HL-60/S4 (cell line): ENCODE measurements around the gene CLINT1.

Source experiments
- in situ Hi-C: fragments of 300-500 bp; cut with MboI; formaldehyde crosslinking; loops from 2 replicates; pipeline ENCODE4 v1.14.3; 2022; ENCODE audit warnings: low sequenced_read_pairs

Gene CLINT1

DNA sequence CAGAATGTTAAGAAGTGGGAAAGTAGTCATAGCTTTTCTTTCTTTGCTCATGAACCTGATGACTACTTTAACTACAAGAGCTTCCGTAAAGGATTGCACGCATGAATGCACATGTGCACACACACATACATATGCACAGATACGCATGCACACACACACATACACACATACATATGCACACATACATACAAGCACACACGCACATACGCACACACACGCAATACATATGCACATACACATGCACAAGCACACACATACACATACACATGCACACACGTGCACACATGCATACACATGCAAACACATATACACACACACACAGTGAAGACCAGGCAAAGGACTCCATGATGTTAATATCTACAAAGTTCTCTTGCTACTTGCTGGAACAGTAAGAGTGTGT, 92.5 kb downstream of the CLINT1 start:
- in situ Hi-C loops, result loop anchor here (25.0 kb wide), 1 partner anchor 1346 kb away; no protein-coding TSS in a partner anchor

DNA sequence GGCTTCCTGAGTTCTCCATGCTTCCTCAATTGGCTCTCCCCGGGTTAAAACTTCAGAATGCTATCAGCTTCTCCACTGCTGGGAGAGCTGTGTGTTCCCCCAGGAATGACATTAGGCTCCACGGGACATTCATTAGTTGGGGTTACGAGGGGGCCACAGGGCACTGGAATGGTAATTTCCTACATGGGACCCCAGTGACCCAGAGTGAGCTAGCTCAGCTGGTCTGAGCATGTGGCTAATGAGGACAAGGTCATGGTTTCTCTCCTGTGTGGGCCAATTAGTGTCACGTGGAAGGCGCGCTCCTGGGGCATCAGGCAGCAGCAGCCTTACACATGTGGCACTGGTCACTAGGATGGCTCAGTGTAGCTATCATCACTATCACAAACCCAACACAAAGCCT, 94.4 kb downstream of the CLINT1 start:
- in situ Hi-C loops, result loop anchor here (25.0 kb wide), 1 partner anchor 1348 kb away; no protein-coding TSS in a partner anchor

DNA sequence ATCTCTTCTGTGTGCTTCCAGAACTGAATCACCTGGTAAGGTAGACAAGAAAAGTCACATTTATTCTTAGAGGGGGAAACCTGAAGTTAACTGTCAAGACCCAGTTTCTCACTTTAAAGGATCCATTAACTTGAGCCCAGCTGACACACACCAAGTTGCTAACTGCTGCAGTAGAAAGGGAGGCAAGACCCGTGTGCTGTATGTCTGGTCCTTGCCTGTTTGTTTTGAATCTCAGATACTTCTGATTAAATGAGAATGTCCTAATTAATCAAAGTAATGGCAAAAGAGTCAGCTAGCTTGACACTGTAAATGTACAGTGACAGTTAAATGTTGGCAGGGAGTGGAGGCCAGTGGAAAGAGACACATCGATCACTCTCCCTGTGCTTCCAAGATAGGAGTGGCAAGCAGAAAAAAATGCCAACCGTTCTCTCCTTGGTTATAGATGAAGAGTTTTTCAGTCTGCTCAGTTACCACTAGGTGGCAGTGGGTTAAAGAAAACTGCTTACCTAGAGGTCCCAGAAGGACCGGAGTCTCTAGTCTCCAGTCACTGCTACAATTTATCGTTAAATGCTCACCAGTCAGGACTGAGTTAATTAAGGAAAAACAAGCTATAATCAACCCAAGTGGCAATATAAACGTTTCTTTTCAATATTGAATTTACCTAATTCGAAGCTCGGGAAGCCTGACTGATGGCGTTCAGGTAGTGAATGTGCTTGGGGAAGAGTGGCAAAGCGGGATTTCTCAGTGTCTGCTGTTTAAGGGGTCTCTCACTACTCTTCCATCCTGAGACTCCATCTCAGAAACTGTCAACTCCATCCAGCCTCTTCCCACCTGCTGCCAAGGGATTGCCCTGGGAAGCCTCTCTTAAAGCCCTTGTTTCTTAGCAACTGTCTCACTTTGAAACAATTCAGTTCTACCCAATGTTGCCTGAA, 97.0 kb downstream of the CLINT1 start:
- in situ Hi-C loops, result loop anchor here (25.0 kb wide), 1 partner anchor 1350 kb away; no protein-coding TSS in a partner anchor

DNA sequence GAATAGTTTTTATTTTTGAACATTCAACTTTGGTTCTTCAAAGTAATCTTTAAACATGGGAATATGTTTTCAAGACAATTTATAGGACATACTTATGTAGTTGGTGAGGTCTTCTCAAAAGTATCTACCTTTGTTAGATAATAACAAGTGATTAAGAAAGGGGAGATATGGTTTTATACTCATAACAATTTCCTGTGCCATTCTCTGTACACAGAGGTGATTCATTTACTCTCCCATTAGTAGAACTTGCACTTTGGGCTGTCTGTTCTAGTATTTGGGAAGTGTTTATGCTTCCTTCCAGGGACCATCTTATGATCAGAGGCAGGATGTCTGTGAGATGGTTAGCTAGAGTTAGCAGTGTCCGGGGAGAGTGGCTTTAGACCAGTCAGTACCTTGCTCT, 100.2 kb downstream of the CLINT1 start:
- in situ Hi-C loops, result loop anchor here (25.0 kb wide), 1 partner anchor 1354 kb away; no protein-coding TSS in a partner anchor

DNA sequence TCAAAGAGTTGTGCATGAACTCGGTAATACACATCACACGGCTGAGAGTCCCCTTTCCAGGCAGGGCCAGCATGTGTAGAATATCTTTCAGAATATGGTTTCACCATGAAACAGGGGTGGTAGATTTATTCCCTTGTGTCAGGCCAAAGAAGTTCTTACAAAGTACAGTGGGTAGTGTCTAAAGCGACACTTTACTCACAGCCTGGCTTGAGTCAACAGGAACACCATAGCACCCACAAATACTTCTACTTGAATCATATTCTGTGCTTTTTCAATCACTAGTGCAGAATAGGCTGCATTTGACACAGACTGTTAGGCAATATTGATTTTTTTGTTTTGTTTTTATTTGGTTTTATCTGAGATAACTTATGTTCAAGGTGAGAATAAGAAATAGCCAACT, 102.8 kb downstream of the CLINT1 start:
- in situ Hi-C loops, result loop anchor here (25.0 kb wide), 1 partner anchor 1356 kb away; no protein-coding TSS in a partner anchor

DNA sequence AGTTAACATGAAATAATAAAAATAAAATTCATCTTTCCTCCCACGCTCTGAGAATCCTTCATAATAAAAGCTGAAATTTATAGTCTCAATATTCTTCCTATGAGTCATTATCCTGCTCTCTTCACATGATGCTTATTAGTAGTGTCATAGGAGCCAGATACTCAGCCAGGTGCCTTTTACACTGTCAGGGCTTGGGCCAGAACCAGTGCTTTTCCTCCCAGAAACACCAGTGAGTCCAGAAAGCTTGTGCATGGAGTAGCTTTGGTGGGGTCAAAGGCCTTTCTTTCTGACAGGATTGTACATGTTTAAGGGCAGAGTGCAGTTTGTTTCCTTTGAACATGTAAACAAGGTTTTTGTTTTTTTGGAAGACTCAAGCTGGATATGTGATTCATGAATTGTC, 108.6 kb downstream of the CLINT1 start:
- in situ Hi-C loops, result loop anchor here (25.0 kb wide), 1 partner anchor 1362 kb away; no protein-coding TSS in a partner anchor

DNA sequence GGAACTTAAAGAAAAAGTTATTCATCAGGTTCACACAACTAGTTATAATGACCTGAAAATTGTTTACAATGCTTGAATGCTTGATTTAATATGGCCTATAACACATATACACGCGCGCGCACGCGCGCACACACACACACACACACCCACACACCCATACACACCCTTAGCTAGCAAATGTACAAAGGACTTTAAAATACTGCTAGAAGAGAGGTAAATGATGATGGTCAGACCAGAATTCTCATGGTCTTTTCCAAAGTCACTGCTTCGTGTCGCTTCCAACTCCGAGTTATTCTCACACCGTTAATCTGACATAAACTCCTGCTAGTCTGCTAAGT, 109.5 kb downstream of the CLINT1 start:
- in situ Hi-C loops, result no loop called here

DNA sequence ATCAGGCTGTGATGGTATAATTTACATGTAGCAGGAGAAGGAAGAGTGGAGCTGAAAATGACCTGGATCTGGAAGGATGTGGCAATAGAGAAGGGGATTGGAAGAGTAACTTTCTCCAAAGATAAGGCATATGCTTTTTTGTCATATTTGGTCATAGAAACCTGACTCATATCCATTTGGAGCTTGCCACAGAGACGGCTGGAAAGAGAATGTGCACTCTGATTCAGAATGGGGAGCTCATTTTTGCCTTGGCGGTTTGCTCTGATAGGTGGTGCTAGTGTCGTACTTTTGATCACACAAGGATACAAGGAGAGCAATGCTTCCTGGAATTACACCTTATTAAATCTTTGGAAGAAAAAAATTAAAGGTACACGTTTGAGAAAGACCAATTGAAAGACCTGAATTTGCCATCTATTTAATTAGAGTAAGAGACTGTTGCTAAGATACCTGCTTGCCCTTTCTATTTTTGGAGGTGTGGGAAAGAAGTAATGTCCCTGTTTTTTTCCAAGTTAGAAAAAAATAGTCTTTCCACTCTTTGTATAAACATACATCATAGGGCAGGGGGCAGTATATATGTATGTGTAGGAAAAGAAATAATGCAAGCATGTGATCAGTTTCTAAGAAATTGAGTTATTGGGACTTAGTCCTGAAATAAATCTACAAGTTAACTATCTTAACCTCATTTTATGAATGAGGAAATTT, 110.0 kb downstream of the CLINT1 start:
- in situ Hi-C loops, result no loop called here

DNA sequence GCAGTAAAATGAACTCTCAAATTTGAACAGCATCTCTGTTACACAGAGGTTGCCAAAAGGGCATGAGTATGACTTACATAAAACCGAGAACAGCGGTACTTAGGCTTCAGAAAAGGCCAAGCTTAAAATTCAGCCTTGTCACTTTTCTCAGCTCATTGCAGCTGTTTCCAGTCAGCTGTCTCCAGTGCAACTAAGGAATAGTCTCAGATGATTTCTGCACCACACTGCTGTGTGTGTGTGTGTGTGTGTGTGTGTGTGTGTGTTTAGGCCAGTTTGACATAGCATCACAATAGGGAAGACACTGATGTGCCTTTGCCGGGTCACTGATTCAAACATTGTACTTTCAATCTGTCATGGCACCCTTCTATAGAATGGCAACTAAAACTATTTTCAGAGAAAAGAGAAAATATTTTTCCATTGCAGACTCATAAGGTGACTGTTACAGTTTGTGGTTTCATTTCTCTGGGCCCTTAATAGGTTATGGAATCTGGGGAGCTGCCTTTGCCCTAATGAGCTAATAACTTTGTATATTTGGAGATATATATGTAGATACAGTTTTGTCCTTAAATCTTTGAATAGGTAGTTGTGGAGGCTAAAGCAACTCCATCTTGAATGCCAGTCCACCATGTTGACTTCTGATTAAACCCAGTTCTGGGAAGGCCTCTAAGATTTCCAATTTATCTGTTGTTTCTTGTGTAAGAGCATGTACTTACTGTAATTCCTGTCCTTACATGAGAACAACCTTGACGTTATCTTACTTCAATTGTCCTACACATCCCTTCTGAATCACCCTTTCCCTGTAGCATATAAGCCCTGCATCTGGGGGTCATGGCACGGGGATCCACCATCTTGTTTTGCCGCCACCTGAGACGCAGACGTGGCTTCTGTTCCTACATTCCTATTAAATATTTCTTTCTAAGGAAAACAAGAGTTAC, 110.9 kb downstream of the CLINT1 start:
- in situ Hi-C loops, result no loop called here

DNA sequence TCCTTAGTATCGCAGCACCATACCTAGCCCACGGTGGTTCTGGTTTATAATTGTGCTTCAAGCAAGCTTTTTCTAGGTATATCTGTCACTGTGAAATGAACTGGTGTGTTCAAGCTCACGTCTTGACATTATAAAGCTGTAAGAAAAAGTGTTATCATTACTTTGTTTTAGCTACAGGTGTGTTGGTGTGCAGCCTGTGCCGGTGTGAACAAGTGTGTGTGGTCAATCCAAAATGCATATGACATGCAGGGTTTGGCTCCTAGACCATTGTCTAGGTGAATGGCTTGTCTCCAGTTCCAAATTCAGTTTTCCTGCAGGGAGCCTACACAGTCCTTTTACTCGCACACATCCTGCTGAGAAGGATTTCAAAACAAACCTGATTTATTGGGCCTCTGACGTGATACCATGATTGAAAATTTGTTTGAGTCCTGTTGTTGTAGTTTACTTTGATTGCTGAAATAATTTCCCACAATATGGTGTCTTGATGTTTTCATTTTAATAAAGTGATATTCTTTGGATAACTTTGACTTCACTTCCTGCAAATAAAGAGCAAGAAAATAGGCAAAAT, 111.7 kb downstream of the CLINT1 start:
- in situ Hi-C loops, result no loop called here

DNA sequence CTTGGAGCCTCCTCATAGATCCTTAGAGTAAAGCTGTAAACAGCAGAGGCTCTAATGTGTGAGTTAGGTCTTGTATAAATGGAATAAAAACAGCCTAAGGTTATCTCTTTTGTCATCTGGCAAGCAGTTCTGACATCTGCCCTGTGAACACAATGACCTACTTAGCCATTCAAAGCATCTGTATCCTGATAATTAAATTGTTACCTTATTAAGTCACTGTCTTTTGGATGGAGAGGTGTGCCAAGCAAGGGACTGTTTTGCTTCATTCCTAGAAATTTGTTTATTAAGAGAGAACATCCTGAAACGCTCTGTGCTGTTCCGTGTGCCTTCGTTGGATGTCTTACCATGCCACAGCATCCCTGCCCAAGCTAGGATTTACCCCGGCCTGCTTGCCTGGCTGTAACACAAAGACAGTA, 113.9 kb downstream of the CLINT1 start:
- in situ Hi-C loops, result no loop called here

DNA sequence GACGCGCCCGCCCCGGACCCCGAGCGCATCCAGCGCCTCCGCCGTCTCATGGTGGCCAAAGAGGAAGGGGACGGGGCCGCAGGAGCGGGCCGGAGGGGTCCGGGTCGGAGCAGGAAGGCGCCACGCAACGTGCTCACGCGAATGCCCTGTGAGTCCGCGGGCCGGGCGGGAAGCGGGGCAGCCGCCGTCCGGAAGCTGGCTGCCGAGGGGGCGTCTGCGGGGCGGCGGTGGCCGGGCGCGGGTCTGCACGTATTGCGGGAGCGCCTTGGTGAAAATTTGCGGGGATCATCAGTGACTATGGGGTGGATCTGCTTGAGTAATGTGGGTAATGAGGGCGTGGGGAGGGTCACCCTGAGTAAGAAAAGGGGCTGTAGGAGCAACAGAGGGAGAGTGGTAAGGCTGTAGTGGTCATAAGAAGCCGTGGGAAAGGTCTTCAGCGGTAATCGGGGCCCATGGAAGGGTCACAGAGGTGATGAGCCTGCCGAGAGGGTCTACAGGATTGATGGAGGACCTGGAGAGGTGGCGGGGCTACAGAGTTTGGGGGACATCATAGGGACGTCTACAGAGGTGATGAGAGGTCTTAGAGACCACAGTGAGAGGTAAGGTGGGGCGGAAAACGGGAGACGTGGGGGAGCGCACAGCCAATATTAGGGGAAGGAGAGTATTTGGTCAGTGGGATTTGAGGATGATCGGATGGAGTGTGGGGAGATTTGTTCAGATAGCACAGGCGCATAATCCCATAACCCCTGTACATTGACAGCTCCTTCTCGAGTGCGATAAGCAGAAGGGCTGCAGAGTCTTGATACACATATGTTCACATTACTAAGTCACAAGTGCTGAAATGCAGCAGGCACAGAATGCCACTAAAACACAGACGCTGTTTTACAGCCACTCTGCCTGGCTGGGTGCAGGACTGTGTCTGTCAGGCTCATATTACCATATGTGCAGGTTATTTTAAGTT, 114.6 kb downstream of the CLINT1 start:
- in situ Hi-C loops, result no loop called here

DNA sequence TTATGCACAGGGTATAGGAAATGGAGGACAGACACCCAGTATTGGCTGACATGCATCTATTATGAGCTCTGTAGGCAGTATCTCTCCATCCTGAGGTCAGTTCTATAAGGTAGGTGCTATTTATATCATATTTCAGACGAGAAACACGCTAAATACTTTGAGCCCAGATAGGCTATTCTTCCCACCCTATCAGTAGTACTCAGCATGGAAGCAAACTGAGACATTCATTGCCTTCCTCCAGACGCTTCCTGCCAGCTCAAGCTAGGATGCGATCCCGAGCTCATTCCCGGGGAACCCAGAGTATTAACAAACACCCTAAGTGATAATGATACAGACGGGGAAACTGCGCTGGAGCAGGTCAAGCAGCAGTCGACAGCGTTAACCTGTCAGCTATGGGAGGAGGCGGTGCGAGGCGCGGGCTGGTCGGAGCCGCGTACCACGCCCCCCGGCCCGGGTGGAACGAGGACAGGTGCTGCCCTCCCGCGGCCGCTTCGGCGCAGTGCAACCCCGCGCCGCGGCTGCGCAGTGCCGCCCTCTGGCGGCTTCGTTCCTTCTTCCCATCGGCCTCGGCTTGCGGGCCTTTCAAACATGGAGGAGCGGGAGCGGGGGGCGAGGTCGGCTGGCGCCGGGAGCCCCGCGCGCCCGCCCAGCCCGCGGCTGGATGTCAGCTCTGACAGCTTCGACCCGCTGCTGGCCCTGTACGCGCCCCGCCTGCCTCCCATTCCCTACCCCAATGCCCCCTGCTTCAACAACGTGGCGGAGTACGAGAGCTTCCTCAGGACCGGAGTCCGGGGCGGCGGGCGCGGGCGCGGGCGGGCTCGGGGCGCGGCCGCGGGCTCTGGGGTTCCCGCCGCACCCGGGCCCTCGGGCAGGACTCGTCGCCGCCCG, 115.5 kb downstream of the CLINT1 start, which contains the start of gene LSM11:
Gene LSM11, plus strand, starts transcription at position 550 of the 888 bp plus-strand sequence. Its CDS starts 39 bp downstream, at position 589.
- in situ Hi-C loops, result no loop called here

DNA sequence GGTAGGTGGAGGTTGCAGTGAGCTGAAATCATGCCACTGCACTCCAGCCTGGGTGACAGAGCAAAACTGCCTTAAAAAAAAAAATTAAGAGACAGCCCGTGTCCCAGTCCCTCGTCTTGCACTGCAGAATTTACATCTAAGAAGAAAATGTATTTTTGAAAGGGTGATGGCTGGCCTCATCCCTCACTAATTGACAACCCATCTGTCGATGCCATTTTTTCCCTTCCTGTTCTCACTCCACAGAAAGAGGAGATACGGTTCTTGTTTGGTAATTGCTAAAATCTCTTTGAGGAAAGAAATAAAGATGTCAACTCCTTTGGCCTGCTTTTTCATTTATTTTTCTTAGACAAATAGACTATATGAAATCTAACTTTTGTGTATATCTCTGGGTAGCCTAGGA, 117.8 kb downstream of the CLINT1 start:
- in situ Hi-C loops, result no loop called here

DNA sequence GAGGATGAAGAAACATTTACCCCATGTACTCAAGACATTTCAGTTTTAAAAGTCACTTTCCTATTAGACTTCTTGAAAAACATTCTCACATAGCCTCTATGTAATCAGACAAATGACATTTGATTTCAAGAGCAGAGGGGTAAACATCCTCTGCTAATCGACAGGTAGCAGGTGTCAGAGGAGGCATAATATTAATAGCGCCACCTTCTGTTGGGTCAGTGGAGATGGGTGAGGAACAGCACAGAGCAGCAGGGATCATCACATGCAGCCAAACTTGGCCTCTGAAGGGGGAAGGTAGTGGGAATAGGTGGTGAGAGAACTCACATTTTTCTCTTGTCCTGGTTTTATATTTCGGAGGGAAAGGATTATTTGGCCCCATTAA, 118.7 kb downstream of the CLINT1 start:
- in situ Hi-C loops, result no loop called here

DNA sequence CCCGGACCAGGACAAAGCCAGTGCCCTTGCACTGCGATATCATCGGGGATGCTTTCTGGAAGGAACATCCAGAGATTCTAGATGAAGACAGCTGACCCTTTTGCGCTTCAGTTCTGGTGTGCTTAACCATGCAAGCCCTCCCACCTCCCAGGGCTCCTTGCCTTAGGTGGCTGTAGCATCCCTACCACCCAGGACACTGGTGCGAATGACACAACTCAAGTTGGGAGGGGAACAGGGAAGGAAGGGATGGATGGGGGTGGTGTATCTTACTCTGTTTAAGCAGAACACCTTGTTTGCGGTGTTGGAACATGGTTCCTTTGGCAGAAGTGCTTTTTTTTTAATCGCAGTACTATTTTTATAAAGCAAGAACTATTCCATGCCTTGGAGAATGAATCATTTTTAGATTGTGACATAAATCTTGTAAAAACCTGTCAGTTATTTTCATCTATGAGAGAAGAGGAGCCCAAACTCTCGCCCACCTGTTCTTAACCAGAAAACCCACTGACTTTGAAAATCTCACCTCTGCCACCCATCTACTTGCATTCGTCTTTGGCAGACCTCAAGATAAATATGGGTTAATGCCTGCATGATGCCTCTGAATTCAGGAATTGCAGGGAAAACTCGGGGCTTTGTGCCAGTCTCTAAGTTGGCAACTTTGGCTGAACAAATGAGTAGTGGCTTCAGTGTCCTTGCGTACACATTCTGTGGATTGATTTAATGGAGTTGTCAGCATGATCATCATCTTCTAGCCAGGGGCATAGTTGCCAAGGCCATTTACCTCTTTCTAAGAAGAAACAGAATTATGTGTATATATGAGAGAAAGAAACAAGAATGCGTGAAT, 119.3 kb downstream of the CLINT1 start:
- in situ Hi-C loops, result no loop called here

DNA sequence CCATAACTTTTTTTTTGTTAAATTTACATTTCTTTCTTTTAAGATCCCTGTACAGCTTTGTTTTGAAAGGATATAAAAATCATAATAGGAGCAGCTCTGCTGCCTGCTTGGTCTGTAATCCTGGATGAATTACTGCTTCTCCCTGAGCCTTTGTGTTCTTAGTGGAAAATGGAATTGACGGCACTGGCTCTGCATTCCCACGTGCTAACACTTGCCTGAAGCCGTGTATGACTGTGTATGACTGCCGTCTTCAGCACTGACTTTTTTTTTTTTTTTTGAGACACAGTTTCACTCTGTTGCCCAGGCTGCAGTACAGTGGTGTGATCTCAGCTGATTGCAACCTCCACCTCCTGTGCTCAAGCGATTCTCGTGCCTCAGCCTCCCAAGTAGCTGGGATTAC, 123.0 kb downstream of the CLINT1 start:
- in situ Hi-C loops, result no loop called here
